K562 (cell line): ENCODE results near the gene PPARD. TPM values are rescaled to one million over a fixed set of nuclear protein-coding genes. Genes with fewer than 3 reads are reported as not detected.

Experiments used
- ATAC-seq: fragments of 200-7000 bp; cut with Tn5 transposase; 3 replicates; pipeline ENCODE4 v1.9.1; 2020; ENCODE audit warnings: moderate library complexity
- BruUV-seq: library from RNA; stranded (reverse); fragments of 400-500 nt; replicated peaks from 2 replicates; lab custom pipeline; 2021; lab: Mats Ljungman, UMichigan
- CTCF ChIA-PET: fragments of 300-600 bp; formaldehyde crosslinking; extraction: SDS; loops from one replicate; lab custom pipeline; 2021; ENCODE audit warnings: low intra/inter-chr PET ratio; lab: Yijun Ruan, JAX
- POLR2A ChIA-PET: fragments of 300-600, 350-650 bp; sonication (Branson Sonifier 250); formaldehyde crosslinking; extraction: SDS; loops from one replicate; lab custom pipeline; 2021; ENCODE audit warnings: antibody characterized with exemption, inconsistent platforms; lab: Yijun Ruan, JAX
- DNase-seq, 4 experiments: peaks; one replicate each; pipeline versions ENCODE4 v3.0.0 to v3.0.0-alpha.2; 2011 to 2018; ENCODE audit warnings: low spot score in 3 of 4, mixed read lengths in 3 of 4; ENCODE audit errors: extremely low read depth in 1 of 4
- FAIRE-seq: peaks from 2 replicates; lab custom pipeline; 2011; peaks lifted over from hg19 to GRCh38; lab: Jason Lieb, UNC
- H2AFZ ChIP-seq: 2 replicates; pipeline ENCODE4 v1.6.0; 2011; ENCODE audit warnings: low read depth, low read length, control low read depth, inconsistent platforms
- H3K27ac ChIP-seq: fragments of 200-600 bp; 3 replicates; pipeline ENCODE4 v1.8.0; 2011; ENCODE audit warnings: low read depth, mild to moderate bottlenecking, control low read depth, inconsistent platforms, low read length, moderate library complexity, mixed read lengths; ENCODE audit errors: extremely low read depth
- H3K27me3 ChIP-seq, 2 experiments: fragments of 300-600 bp in 1 of 2; 2 replicates in 1 of 2; 3 replicates in 1 of 2; pipeline versions ENCODE4 v1.6.0 to v1.8.0; 2011; ENCODE audit warnings: inconsistent platforms in 2 of 2, low read length in 2 of 2, mild to moderate bottlenecking in 1 of 2, mixed read lengths in 1 of 2, moderate library complexity in 1 of 2; ENCODE audit not compliant: control insufficient read depth in 2 of 2, insufficient read depth in 2 of 2
- H3K36me3 ChIP-seq: fragments of 300-600 bp; 3 replicates; pipeline ENCODE4 v1.8.0; 2011; ENCODE audit warnings: mild to moderate bottlenecking, low read length, inconsistent platforms; ENCODE audit not compliant: control insufficient read depth, insufficient read depth
- H3K4me1 ChIP-seq, 2 experiments: fragments of 200-600 bp in 1 of 2; replicated peaks in 1 of 2; 2 replicates in 1 of 2; 3 replicates in 1 of 2; pipeline versions ENCODE4 v1.5.1 to v1.8.0; 2011; ENCODE audit warnings: inconsistent platforms in 2 of 2, low read length in 2 of 2, mild to moderate bottlenecking in 1 of 2, mixed read lengths in 1 of 2, moderate library complexity in 1 of 2; ENCODE audit not compliant: control insufficient read depth in 2 of 2, insufficient read depth in 2 of 2
- H3K4me2 ChIP-seq: 2 replicates; pipeline ENCODE4 v1.6.1; 2011; ENCODE audit warnings: low read length, control low read depth, inconsistent platforms, mixed read lengths; ENCODE audit not compliant: insufficient read depth
- H3K4me3 ChIP-seq: fragments of 200-600 bp; sonication (generic), shearing (Covaris generic); 2 replicates; pipeline ENCODE4 v1.5.1; 2016; ENCODE audit warnings: control low read depth, inconsistent platforms
- H3K79me2 ChIP-seq: fragments of 200-600 bp; 3 replicates; pipeline ENCODE4 v1.8.0; 2011; ENCODE audit warnings: low read length, inconsistent platforms; ENCODE audit not compliant: control insufficient read depth, insufficient read depth
- H3K9ac ChIP-seq, 2 experiments: 2 replicates each; pipeline versions ENCODE4 v1.6.0 to v1.6.1; 2011; ENCODE audit warnings: low read depth in 2 of 2, low read length in 2 of 2, control low read depth in 1 of 2, inconsistent platforms in 1 of 2, mild to moderate bottlenecking in 1 of 2, mixed read lengths in 1 of 2; ENCODE audit not compliant: insufficient read depth in 1 of 2
- H3K9me1 ChIP-seq: one replicate; pipeline ENCODE4 v1.6.0; 2011; ENCODE audit warnings: inconsistent platforms, mild to moderate bottlenecking, low read length, moderate library complexity; ENCODE audit not compliant: control insufficient read depth, insufficient read depth
- H3K9me3 ChIP-seq: replicated peaks from 2 replicates; pipeline ENCODE4 v1.5.1; 2011; ENCODE audit warnings: low read depth, low read length, inconsistent platforms; ENCODE audit not compliant: control insufficient read depth, insufficient read depth
- H4K20me1 ChIP-seq: replicated peaks from 2 replicates; pipeline ENCODE4 v1.6.1; 2011; ENCODE audit warnings: low read length, inconsistent platforms, mixed read lengths; ENCODE audit not compliant: control insufficient read depth, insufficient read depth
- CTBP1 ChIP-seq: fragments of 450-650 bp; IDR thresholded peaks from 2 replicates; pipeline ENCODE4 v1.6.1; 2016; ENCODE audit warnings: borderline replicate concordance
- DPF2 ChIP-seq: fragments of 450-650 bp; IDR thresholded peaks from 2 replicates; pipeline ENCODE4 v1.6.1; 2016
- GTF2F1 ChIP-seq: IDR thresholded peaks from 2 replicates; pipeline ENCODE4 v1.6.1; 2011; ENCODE audit warnings: low read depth, low read length, improper control_type of control experiment
- GTF3C2 ChIP-seq: IDR thresholded peaks from 3 replicates; pipeline ENCODE4 v1.6.1; 2011; ENCODE audit warnings: borderline replicate concordance, mild to moderate bottlenecking, moderate library complexity; ENCODE audit not compliant: insufficient read length; ENCODE audit errors: extremely low read depth
- MIER1 ChIP-seq: fragments of 450-650 bp; IDR thresholded peaks from 2 replicates; pipeline ENCODE4 v1.6.1; 2016; ENCODE audit warnings: antibody characterized with exemption, mild to moderate bottlenecking, low read depth
- PRDM10 ChIP-seq: fragments of 450-650 bp; IDR thresholded peaks from 2 replicates; pipeline ENCODE4 v1.6.1; 2018; ENCODE audit not compliant: partially characterized antibody
- TSHZ1 ChIP-seq: fragments of 250-450 bp; sonication (Bioruptor Pico); IDR thresholded peaks from 2 replicates; pipeline ENCODE4 v1.4.0; 2020; ENCODE audit warnings: mild to moderate bottlenecking, moderate library complexity
- WGBS: fragments of 100-300 bp; shearing (Covaris generic); methylation state at CpG from one replicate; pipeline ENCODE4 v1.1.6; 2016; ENCODE audit warnings: low coverage, mixed read lengths; ENCODE audit not compliant: insufficient coverage; ENCODE audit errors: missing lambda C conversion rate; 5-methylcytosine and 5-hydroxymethylcytosine counted together
- in situ Hi-C: fragments of 300-500 bp; cut with MboI; formaldehyde crosslinking; loops from 4 replicates; pipeline ENCODE4 v1.15.0; 2018; ENCODE audit warnings: inconsistent platforms, mixed read lengths
- intact Hi-C: fragments of 100-400 bp; cut with micrococcal nuclease; formaldehyde crosslinking; loops from 2 replicates; pipeline ENCODE4 v1.14.2; 2022
- polyA plus RNA-seq, 8 experiments: library from polyadenylated mRNA; depleted of rRNA in 4 of 8; stranded (reverse) in 5 of 8; unstranded in 3 of 8; fragments of >200 nt; fragmentation: Nextera tagmentation in 2 of 8; fragmentation: Illumina TruSeq in 1 of 8; extraction: Ambion mirVana in 2 of 8; extraction: Trizol in 1 of 8; gene quantifications; 2 replicates each; pipeline versions ENCODE4 v1.2.1 to v1.2.3, GENCODE V29; 2011 to 2014; ENCODE audit warnings: inconsistent platforms in 1 of 8, missing spikeins in 1 of 8
- total RNA-seq, 7 experiments: library from RNA; depleted of rRNA in 6 of 7; stranded (reverse); fragments of >200 nt in 6 of 7; fragmentation: Illumina TruSeq in 2 of 7; extraction: Trizol in 2 of 7; gene quantifications; 2 replicates each; pipeline versions ENCODE4 v1.2.1 to v1.2.3, GENCODE V29; 2011 to 2021; ENCODE audit warnings: low replicate concordance in 1 of 7

Gene PPARD
- total and polyA plus RNA-seq, 9 of the 15 experiments (the other 6 are each of a cell fraction or from before 2014, with no cell fraction given) = 0.14 to 13.2 (median 3.8) TPM

GRCh38 chr6:35412102-35412501, 69.7 kb downstream of the PPARD start:
- Histone ChIP-seq H3K4me1 (peaks cover 4 to 7% of the 10 kb centered on the region in 2 experiments; a peak in 3 of 5 replicates), H2AFZ (no peak overlapping the region), H3K9me3 (no peaks in the 10 kb centered on the region), H3K36me3 (peaks cover 3% of the 10 kb centered on the region; the same call in 1 of the 3 replicates), H3K27ac (no peak overlapping the region), H3K4me3 (no peak overlapping the region), H3K9ac (peak overlapping the region in 1 of 2 experiments; percentile 39; a peak in 1 of 4 replicates), H3K27me3 (0 out of 5 replicates have a peak, but pooled peaks cover 0 to 3% of the 10 kb centered on the region in 2 experiments), H3K4me2 (no peak overlapping the region), H3K79me2 (no peaks in the 10 kb centered on the region), H4K20me1 (peaks cover 11% of the 10 kb centered on the region; the same call in 1 of the 2 replicates), H3K9me1 (no peaks in the 10 kb centered on the region)
- CTCF ChIA-PET = no interaction called here
- ATAC-seq = no peak
- FAIRE-seq = no peak
- no peak for DNase-seq
- in situ Hi-C loops (no loop called here), intact Hi-C loops (no loop called here)
- 77% methylated on average over 8 of the region's 8 CpGs for WGBS
- no TSS peak for BruUV-seq
- POLR2A ChIA-PET = interaction anchor here (1.0 kb wide), 1 partner anchor 8 kb away, joined by 3 read pairs; no protein-coding TSS in a partner anchor
- TF ChIP-seq CTBP1 (no peak), MIER1 (no peak), GTF2F1 (no peak), PRDM10 (no peak), GTF3C2 (no peak), DPF2 (no peak), TSHZ1 (CRISPR knock-in tag) (no peak)
